ENCODE results near the gene PRKAR1B. TPM values are rescaled to one million over a fixed set of nuclear protein-coding genes. Genes with fewer than 3 reads are reported as not detected.

The PRKAR1B gene
- total RNA-seq, 2 donors from 2014 or later = 2.0 to 3.4 TPM

GRCh38 chr7:644381-645305 is 82.4 kb downstream of the PRKAR1B start:
- no peaks in the 10 kb centered on the region for H3K27me3 ChIP-seq
- H3K9me3 ChIP-seq = no peaks in the 10 kb centered on the region
- H3K27ac ChIP-seq = no peak overlapping the region
- intact Hi-C loops (cut with DNase I) = no loop called here
- H3K4me3 ChIP-seq = no peak overlapping the region
- TF ChIP-seq POLR2A (IDR thresholded peaks at IDR 0.05) (no peak), CTCF (IDR thresholded peaks at IDR 0.05) (no peak)
- WGBS, 2 donors = 93 to 95% methylated on average over 11 to 31 of the region's 35 CpGs
- no peak for ATAC-seq
- H3K4me1 ChIP-seq = no peaks in the 10 kb centered on the region
- no peaks in the 10 kb centered on the region for H3K36me3 ChIP-seq (replicated peaks in 1 of 2; ENCODE audit: insufficient read depth in 1 of 2, low read depth in 2 of 2)
- DNase-seq = no peak

- DNase-seq = no peak
- H3K4me3 ChIP-seq = no peak overlapping the region
- no peaks in the 10 kb centered on the region for H3K36me3 ChIP-seq (replicated peaks in 1 of 2; ENCODE audit: insufficient read depth in 1 of 2, low read depth in 2 of 2)
- no peaks in the 10 kb centered on the region for H3K4me1 ChIP-seq
- no peak overlapping the region for H3K27ac ChIP-seq
- H3K9me3 ChIP-seq = no peaks in the 10 kb centered on the region
- WGBS, 2 donors = 93 to 94% methylated on average over 11 of the region's 11 CpGs
- H3K27me3 ChIP-seq = no peaks in the 10 kb centered on the region
- no peak for ATAC-seq
- intact Hi-C loops (cut with DNase I) = no loop called here
- TF ChIP-seq CTCF (IDR thresholded peaks at IDR 0.05) = no peak
- TF ChIP-seq POLR2A (IDR thresholded peaks at IDR 0.05) = no peak
These were observed 85.1 kb downstream of the PRKAR1B start for GRCh38 chr7:641966-642365.

DNA sequence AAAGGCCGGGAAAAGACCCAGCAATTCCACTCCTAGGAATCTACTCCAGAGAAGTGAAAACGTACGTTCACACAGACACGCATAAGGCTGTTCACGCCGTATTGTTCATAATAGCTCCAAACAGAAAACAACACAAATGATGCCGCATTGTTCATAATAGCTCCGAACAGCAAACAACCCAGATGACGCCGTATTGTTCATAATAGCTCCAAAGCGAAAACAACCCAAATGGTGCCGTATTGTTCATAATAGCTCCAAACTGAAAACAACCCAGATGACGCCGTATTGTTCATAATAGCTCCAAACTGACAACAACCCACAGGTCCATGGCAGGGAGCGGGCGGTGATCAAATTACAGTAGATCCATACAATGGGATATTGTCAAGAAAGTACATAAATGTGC is 85.8 kb downstream of the PRKAR1B start:
- intact Hi-C loops (cut with DNase I) = no loop called here
- H3K4me3 ChIP-seq = no peak overlapping the region
- no peak overlapping the region for H3K27ac ChIP-seq
- ATAC-seq (no peak), DNase-seq (no peak)
- no peaks in the 10 kb centered on the region for H3K9me3 ChIP-seq
- H3K27me3 ChIP-seq = no peaks in the 10 kb centered on the region
- no peaks in the 10 kb centered on the region for H3K4me1 ChIP-seq
- 93 to 94% methylated on average over 16 of the region's 16 CpGs for WGBS, 2 donors
- no peaks in the 10 kb centered on the region for H3K36me3 ChIP-seq (replicated peaks in 1 of 2; ENCODE audit: insufficient read depth in 1 of 2, low read depth in 2 of 2)
- TF ChIP-seq POLR2A (IDR thresholded peaks at IDR 0.05) (no peak), CTCF (IDR thresholded peaks at IDR 0.05) (no peak)

GRCh38 chr7:638256-639011 is 88.6 kb downstream of the PRKAR1B start:
- Histone ChIP-seq H3K4me3 (no peak overlapping the region), H3K9me3 (no peaks in the 10 kb centered on the region), H3K36me3 (replicated peaks in 1 of 2; ENCODE audit: insufficient read depth in 1 of 2, low read depth in 2 of 2) (no peaks in the 10 kb centered on the region), H3K4me1 (no peaks in the 10 kb centered on the region), H3K27me3 (no peaks in the 10 kb centered on the region), H3K27ac (no peak overlapping the region)
- DNase-seq (no peak), ATAC-seq (no peak)
- TF ChIP-seq CTCF (IDR thresholded peaks at IDR 0.05) = no peak
- TF ChIP-seq POLR2A (IDR thresholded peaks at IDR 0.05) = no peak
- 90 to 93% methylated on average over 25 of the region's 25 CpGs for WGBS, 2 donors
- intact Hi-C loops (cut with DNase I) = no loop called here
